Naive B cell (primary cell): ENCODE data around the gene TTC39C. TPM values are rescaled to one million over a fixed set of nuclear protein-coding genes. Genes with fewer than 3 reads are reported as not detected.

ENCODE experiments used
- ATAC-seq, 2 donors: fragments of 150-1000 bp; cut with Tn5 transposase; 2 replicates each; pipeline ENCODE4 v1.10.0; 2021; ENCODE audit warnings: low read depth in 2 of 2, mild to moderate bottlenecking in 2 of 2, moderate library complexity in 2 of 2
- DNase-seq: peaks from one replicate; pipeline ENCODE4 v3.0.0; 2022
- H3K27ac Mint-ChIP-seq, 6 donors: one replicate each; pipeline ENCODE4 v1.8.0; 2020 to 2022; ENCODE audit warnings: mild to moderate bottlenecking in 6 of 6, mixed read lengths in 6 of 6, moderate library complexity in 5 of 6, inconsistent platforms in 2 of 6
- H3K27me3 Mint-ChIP-seq, 3 donors: one replicate each; pipeline ENCODE4 v1.8.0; 2021 to 2022; ENCODE audit warnings: mixed read lengths in 3 of 3, mild to moderate bottlenecking in 1 of 3
- H3K36me3 Mint-ChIP-seq, 2 donors: one replicate each; pipeline ENCODE4 v1.8.0; 2020 to 2022; ENCODE audit warnings: mixed read lengths in 2 of 2, inconsistent platforms in 1 of 2, mild to moderate bottlenecking in 1 of 2
- H3K4me1 Mint-ChIP-seq, 3 donors: one replicate each; pipeline ENCODE4 v1.8.0; 2020 to 2022; ENCODE audit warnings: mixed read lengths in 3 of 3, inconsistent platforms in 1 of 3, mild to moderate bottlenecking in 1 of 3, moderate library complexity in 1 of 3
- H3K4me3 Mint-ChIP-seq, 8 donors: one replicate each; pipeline ENCODE4 v1.8.0; 2020 to 2022; ENCODE audit warnings: mild to moderate bottlenecking in 8 of 8, mixed read lengths in 8 of 8, moderate library complexity in 8 of 8, inconsistent platforms in 2 of 8
- H3K9me3 Mint-ChIP-seq, 7 donors: one replicate each; pipeline ENCODE4 v1.8.0; 2020 to 2022; ENCODE audit warnings: mixed read lengths in 7 of 7, mild to moderate bottlenecking in 5 of 7, inconsistent platforms in 2 of 7, moderate library complexity in 1 of 7
- polyA plus RNA-seq, 6 donors: library from polyadenylated mRNA; unstranded; fragments of 300-500 nt; fragmentation: Illumina TruSeq; gene quantifications; one replicate each; pipeline ENCODE4 v1.2.3, GENCODE V29; 2021; ENCODE audit warnings: low read depth in 6 of 6

Gene TTC39C
- polyA plus RNA-seq, result 10 to 100 TPM; 20.4 to 34.5 (median 24.3) TPM

- peak within 1 kb of the TSS; percentile 90 to 98 (median 94) for H3K4me3 Mint-ChIP-seq
- no peaks in the 10 kb centered on the region for H3K9me3 Mint-ChIP-seq
These were observed at the start of gene TTC39C for GRCh38 chr18:24014062-24014985. Gene TTC39C (plus strand): TSS chr18:24014754. CDS start chr18:24014872, 118 bp downstream.

GRCh38 chr18:23966909-23967308 lies 47.6 kb upstream of the TTC39C start:
- Mint-ChIP-seq H3K36me3 (no peaks in the 10 kb centered on the region), H3K4me1 (peaks cover 66 to 80% (median 77%) of the 10 kb centered on the region in 3 donors), H3K27me3 (no peaks in the 10 kb centered on the region), H3K27ac (peak overlapping the region; percentile 2 to 96 (median 82)), H3K4me3 (peak overlapping the region in 7 of 8 donors; percentile 30 to 87 (median 78)), H3K9me3 (no peaks in the 10 kb centered on the region)
- ATAC-seq (no peak), DNase-seq (no peak)

More at GRCh38 chr18:24014062-24014985, at the start of gene TTC39C:
- DNase-seq (peak; percentile 79), ATAC-seq (peak; percentile 53 to 56)
- peaks cover 69 to 79% (median 72%) of the 10 kb centered on the region in 3 donors for H3K4me1 Mint-ChIP-seq
- H3K27ac Mint-ChIP-seq, result peak within 1 kb of the TSS; percentile 36 to 92 (median 89)
- H3K36me3 Mint-ChIP-seq, result no peaks in the 10 kb centered on the region
- no peaks in the 10 kb centered on the region for H3K27me3 Mint-ChIP-seq

GRCh38 chr18:23967321-23968089 lies 47.0 kb upstream of the TTC39C start:
- DNase-seq, result peak; percentile 58
- peak; percentile 66 for ATAC-seq
- H3K4me1 Mint-ChIP-seq, result peaks cover 69 to 85% (median 81%) of the 10 kb centered on the region in 3 donors
- H3K27ac Mint-ChIP-seq, result peak overlapping the region; percentile 24 to 96 (median 90)
- H3K4me3 Mint-ChIP-seq, result peak overlapping the region; percentile 45 to 87 (median 71)
- H3K36me3 Mint-ChIP-seq, result no peaks in the 10 kb centered on the region
- no peaks in the 10 kb centered on the region for H3K9me3 Mint-ChIP-seq
- H3K27me3 Mint-ChIP-seq, result no peaks in the 10 kb centered on the region

- DNase-seq (no peak), ATAC-seq (no peak)
- Mint-ChIP-seq H3K4me3 (peak overlapping the region in 6 of 8 donors; percentile 45 to 88 (median 83)), H3K27ac (peak overlapping the region; percentile 67 to 96 (median 90)), H3K36me3 (no peaks in the 10 kb centered on the region), H3K27me3 (no peaks in the 10 kb centered on the region), H3K9me3 (peaks cover 0 to 3% (median 0%) of the 10 kb centered on the region in 7 donors), H3K4me1 (peaks cover 62 to 81% (median 77%) of the 10 kb centered on the region in 3 donors)
These were observed 45.6 kb upstream of the TTC39C start for GRCh38 chr18:23968638-23969604.

GRCh38 chr18:23969664-23970063 lies 44.9 kb upstream of the TTC39C start:
- H3K9me3 Mint-ChIP-seq, result peaks cover 0 to 3% (median 0%) of the 10 kb centered on the region in 7 donors
- ATAC-seq (no peak), DNase-seq (no peak)
- H3K4me3 Mint-ChIP-seq, result peak overlapping the region in 6 of 8 donors; percentile 17 to 90 (median 78)
- H3K36me3 Mint-ChIP-seq, result no peaks in the 10 kb centered on the region
- no peaks in the 10 kb centered on the region for H3K27me3 Mint-ChIP-seq
- peak overlapping the region in 2 of 6 donors; percentile 70 to 96 for H3K27ac Mint-ChIP-seq
- peaks cover 55 to 73% (median 70%) of the 10 kb centered on the region in 3 donors for H3K4me1 Mint-ChIP-seq

- H3K4me3 Mint-ChIP-seq, result peak overlapping the region; percentile 13 to 90 (median 79)
- DNase-seq (peak; percentile 74), ATAC-seq (peak; percentile 79 to 81)
- no peaks in the 10 kb centered on the region for H3K27me3 Mint-ChIP-seq
- peak overlapping the region; percentile 91 to 99 (median 97) for H3K27ac Mint-ChIP-seq
- H3K9me3 Mint-ChIP-seq, result peaks cover 0 to 3% (median 0%) of the 10 kb centered on the region in 7 donors
- peaks cover 49 to 66% (median 62%) of the 10 kb centered on the region in 3 donors for H3K4me1 Mint-ChIP-seq
- H3K36me3 Mint-ChIP-seq, result no peaks in the 10 kb centered on the region
These were observed 44.1 kb upstream of the TTC39C start for GRCh38 chr18:23970161-23971096.

GRCh38 chr18:23971097-23971440 lies 43.5 kb upstream of the TTC39C start:
- H3K27me3 Mint-ChIP-seq, result no peaks in the 10 kb centered on the region
- peak overlapping the region; percentile 91 to 99 (median 97) for H3K27ac Mint-ChIP-seq
- peaks cover 43 to 59% (median 56%) of the 10 kb centered on the region in 3 donors for H3K4me1 Mint-ChIP-seq
- peaks cover 0 to 2% of the 10 kb centered on the region in 2 donors for H3K36me3 Mint-ChIP-seq
- H3K4me3 Mint-ChIP-seq, result peak overlapping the region in 5 of 8 donors; percentile 70 to 90 (median 87)
- no peak for DNase-seq
- peaks cover 0 to 5% (median 1%) of the 10 kb centered on the region in 7 donors for H3K9me3 Mint-ChIP-seq
- no peak for ATAC-seq

GRCh38 chr18:23971666-23972230 lies 42.8 kb upstream of the TTC39C start:
- DNase-seq (no peak), ATAC-seq (no peak)
- peaks cover 0 to 8% of the 10 kb centered on the region in 2 donors for H3K36me3 Mint-ChIP-seq
- peak overlapping the region in 3 of 6 donors; percentile 11 to 96 (median 88) for H3K27ac Mint-ChIP-seq
- H3K4me3 Mint-ChIP-seq, result peak overlapping the region in 3 of 8 donors; percentile 7 to 80 (median 22)
- H3K27me3 Mint-ChIP-seq, result no peaks in the 10 kb centered on the region
- peaks cover 42 to 52% (median 52%) of the 10 kb centered on the region in 3 donors for H3K4me1 Mint-ChIP-seq
- peaks cover 0 to 12% (median 2%) of the 10 kb centered on the region in 7 donors for H3K9me3 Mint-ChIP-seq

GRCh38 chr18:23972453-23972852 lies 42.1 kb upstream of the TTC39C start:
- H3K4me3 Mint-ChIP-seq, result peak overlapping the region in 1 of 8 donors; percentile 2
- H3K27ac Mint-ChIP-seq, result peak overlapping the region in 3 of 6 donors; percentile 6 to 96 (median 52)
- H3K9me3 Mint-ChIP-seq, result peaks cover 0 to 18% (median 4%) of the 10 kb centered on the region in 7 donors
- no peaks in the 10 kb centered on the region for H3K27me3 Mint-ChIP-seq
- no peak for ATAC-seq
- peaks cover 39 to 52% (median 50%) of the 10 kb centered on the region in 3 donors for H3K4me1 Mint-ChIP-seq
- no peak for DNase-seq
- H3K36me3 Mint-ChIP-seq, result peaks cover 0 to 15% of the 10 kb centered on the region in 2 donors

- Mint-ChIP-seq H3K36me3 (peaks cover 0 to 15% of the 10 kb centered on the region in 2 donors), H3K4me3 (no peak overlapping the region), H3K27me3 (no peaks in the 10 kb centered on the region), H3K9me3 (peaks cover 0 to 18% (median 7%) of the 10 kb centered on the region in 7 donors), H3K27ac (peak overlapping the region in 1 of 6 donors; percentile 24), H3K4me1 (peaks cover 28 to 47% (median 36%) of the 10 kb centered on the region in 3 donors)
- DNase-seq, result no peak
- no peak for ATAC-seq
These were observed 37.5 kb upstream of the TTC39C start for GRCh38 chr18:23977103-23977502.
